BLaER1 treated with 17β-estradiol and CSF1 and Interleukin-3, amounts not matched to agents 10 nM and 100 nM (cell line): ENCODE results near the gene MOB3B.

Source experiments
- H3K27ac ChIP-seq, 11 experiments: shearing (Covaris generic); formaldehyde crosslinking; 2 replicates each; pipeline ENCODE4 v1.8.1; 2022
- H3K27me3 ChIP-seq, 11 experiments: shearing (Covaris generic); formaldehyde crosslinking; 2 replicates each; pipeline ENCODE4 v1.8.1; 2022
- H3K36me3 ChIP-seq, 11 experiments: shearing (Covaris generic); formaldehyde crosslinking; 2 replicates each; pipeline ENCODE4 v1.8.1; 2022
- H3K4me1 ChIP-seq, 10 experiments: shearing (Covaris generic); formaldehyde crosslinking; 2 replicates each; pipeline ENCODE4 v1.8.1; 2022
- H3K4me2 ChIP-seq, 11 experiments: shearing (Covaris generic); formaldehyde crosslinking; 2 replicates each; pipeline ENCODE4 v1.8.1; 2022
- H3K4me3 ChIP-seq, 10 experiments: shearing (Covaris generic); formaldehyde crosslinking; 2 replicates each; pipeline ENCODE4 v1.8.1; 2022
- H3K9ac ChIP-seq, 11 experiments: shearing (Covaris generic); formaldehyde crosslinking; 2 replicates each; pipeline ENCODE4 v1.8.1; 2022
- H3K9me3 ChIP-seq, 11 experiments: shearing (Covaris generic); formaldehyde crosslinking; replicated peaks in 1 of 11; 2 replicates each; pipeline ENCODE4 v1.8.1; 2022
- H4K20me1 ChIP-seq, 11 experiments: shearing (Covaris generic); formaldehyde crosslinking; 2 replicates each; pipeline ENCODE4 v1.8.1; 2022
- Cebpa-rat ChIP-seq, 11 experiments: shearing (Covaris generic); IDR thresholded peaks; 2 replicates each; pipeline ENCODE4 v1.8.1; 2022

MOB3B gene

DNA sequence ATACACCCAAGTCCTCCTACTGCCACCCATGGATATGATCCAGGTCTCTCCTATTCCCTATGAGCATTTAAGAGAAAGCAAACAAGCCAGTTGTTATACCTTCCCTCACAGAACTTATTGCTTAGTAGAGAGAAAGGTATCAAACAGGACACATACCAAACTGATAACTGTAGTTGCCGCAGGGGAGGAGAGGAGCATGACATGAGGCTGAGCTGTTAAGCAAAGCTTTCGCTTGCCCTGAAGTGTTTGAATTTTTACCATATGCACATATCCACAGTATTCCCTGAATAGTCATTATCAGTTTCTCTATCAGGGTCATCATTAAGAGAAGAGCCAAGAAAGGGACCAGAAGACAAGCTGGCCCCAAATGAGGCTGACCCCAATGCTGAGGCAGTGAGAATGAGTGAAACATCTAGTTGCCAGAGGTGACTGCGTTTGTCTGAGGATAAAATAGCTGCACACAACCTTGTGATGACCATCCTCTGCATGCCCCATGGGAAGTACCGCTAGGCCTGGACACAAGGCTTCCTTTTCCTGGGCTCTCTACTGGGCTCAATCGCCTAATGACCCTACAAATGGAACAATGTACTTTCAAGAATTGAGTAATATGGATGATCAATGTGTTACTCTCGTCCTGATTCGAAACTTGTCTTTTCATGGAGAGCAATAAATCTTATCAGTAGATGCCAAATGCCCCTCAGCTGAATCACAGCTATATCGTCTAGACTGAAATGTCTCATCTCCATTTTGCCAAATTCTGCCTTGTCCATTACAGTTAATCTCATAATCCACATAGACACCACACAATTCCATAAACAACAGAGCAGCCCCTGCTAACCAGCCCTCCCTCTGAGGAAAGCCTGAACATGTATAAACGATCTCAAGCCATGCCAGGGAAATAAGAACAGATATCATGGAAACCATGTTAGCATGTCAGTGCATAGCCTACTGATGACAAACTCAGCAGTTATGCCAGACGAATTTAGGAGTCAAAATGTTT, 9.8 kb downstream of the MOB3B start:
- peaks cover 0 to 4% (median 0%) of the 10 kb centered on the region in 10 experiments; a peak in 5 of 20 replicates for H3K4me1 ChIP-seq
- no peak for TF ChIP-seq Cebpa-rat (IDR thresholded peaks at IDR 0.05)
- H4K20me1 ChIP-seq = peaks cover 0 to 98% (median 0%) of the 10 kb centered on the region in 11 experiments; a peak in 3 of 22 replicates
- no peaks in the 10 kb centered on the region for H3K27me3 ChIP-seq
- no peak overlapping the region for H3K4me2 ChIP-seq
- no peak overlapping the region for H3K27ac ChIP-seq
- no peaks in the 10 kb centered on the region for H3K9me3 ChIP-seq
- H3K36me3 ChIP-seq = peaks cover 0 to 65% (median 0%) of the 10 kb centered on the region in 11 experiments; a peak in 3 of 22 replicates
- no peak overlapping the region for H3K4me3 ChIP-seq
- no peak overlapping the region for H3K9ac ChIP-seq

DNA sequence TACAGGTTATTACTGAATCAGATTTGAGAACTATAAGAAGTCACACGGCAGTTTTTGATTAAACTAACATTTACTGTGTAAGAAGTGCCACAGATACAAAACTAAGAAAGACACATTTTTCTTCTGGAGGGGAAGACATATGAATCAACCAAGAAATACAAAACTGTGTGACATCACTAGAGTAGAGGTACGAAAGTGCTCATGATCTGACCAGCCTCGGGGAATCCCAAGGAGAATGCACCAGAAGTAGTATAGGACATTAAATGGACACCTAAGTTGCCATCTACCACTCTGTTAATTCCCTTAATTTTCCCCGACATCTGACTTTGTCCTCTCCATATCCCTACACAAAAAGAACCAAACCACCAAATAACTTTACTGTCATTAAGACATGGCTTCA, 10.8 kb downstream of the MOB3B start:
- Histone ChIP-seq H3K27ac (no peak overlapping the region), H3K4me3 (no peak overlapping the region), H4K20me1 (peaks cover 0 to 98% (median 0%) of the 10 kb centered on the region in 11 experiments; a peak in 3 of 22 replicates), H3K9ac (no peak overlapping the region), H3K4me1 (no peaks in the 10 kb centered on the region), H3K27me3 (no peaks in the 10 kb centered on the region), H3K4me2 (no peak overlapping the region), H3K36me3 (peaks cover 0 to 58% (median 0%) of the 10 kb centered on the region in 11 experiments; a peak in 3 of 22 replicates), H3K9me3 (no peaks in the 10 kb centered on the region)
- no peak for TF ChIP-seq Cebpa-rat (IDR thresholded peaks at IDR 0.05)

DNA sequence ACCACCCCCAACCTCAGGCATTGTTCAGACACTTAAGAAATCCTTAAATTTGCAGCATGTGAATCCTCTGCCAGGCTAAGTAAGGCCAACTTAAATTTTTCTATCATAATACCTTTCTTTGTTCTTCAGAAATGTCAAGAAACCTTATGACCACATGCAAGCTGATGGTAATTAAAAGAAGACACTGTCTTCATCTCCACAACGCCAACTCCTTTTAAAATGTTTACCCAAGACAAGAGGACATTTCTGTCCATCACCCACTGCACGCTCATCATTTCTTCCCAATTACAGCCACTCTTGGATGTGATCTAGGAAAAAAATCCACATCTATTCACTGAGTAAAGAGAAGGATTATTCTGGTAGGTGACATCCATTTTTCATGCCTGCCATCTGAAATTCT, 11.6 kb downstream of the MOB3B start:
- Histone ChIP-seq H3K36me3 (peaks cover 0 to 60% (median 0%) of the 10 kb centered on the region in 11 experiments; a peak in 3 of 22 replicates), H3K4me1 (no peaks in the 10 kb centered on the region), H3K4me2 (no peak overlapping the region), H3K27me3 (no peaks in the 10 kb centered on the region), H3K9ac (no peak overlapping the region), H3K4me3 (no peak overlapping the region), H3K27ac (no peak overlapping the region), H4K20me1 (peaks cover 0 to 98% (median 0%) of the 10 kb centered on the region in 11 experiments; a peak in 3 of 22 replicates), H3K9me3 (0 out of 22 replicates have a peak, but pooled peaks cover 0 to 4% (median 0%) of the 10 kb centered on the region in 11 experiments)
- TF ChIP-seq Cebpa-rat (IDR thresholded peaks at IDR 0.05) = no peak

DNA sequence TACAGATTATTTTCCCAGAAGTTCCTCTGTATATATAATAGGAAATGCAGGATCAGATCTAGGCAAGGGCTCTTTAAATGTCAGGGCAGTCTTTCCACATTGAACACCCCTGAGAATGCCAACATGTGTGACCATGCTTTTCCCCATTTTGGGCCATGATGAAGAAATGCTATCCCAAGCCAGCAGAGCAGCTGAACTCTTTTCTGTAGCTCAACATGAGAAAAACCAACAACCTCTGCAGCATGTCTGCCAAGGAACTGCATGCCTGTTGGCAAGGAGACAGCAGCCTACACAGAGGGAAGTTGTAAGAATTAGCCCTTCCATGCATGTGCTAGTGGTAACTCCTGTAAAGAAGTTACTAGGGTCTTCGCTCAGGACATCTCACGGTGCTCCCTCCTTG, 15.1 kb downstream of the MOB3B start:
- H3K4me3 ChIP-seq = no peak overlapping the region
- H3K4me2 ChIP-seq = no peak overlapping the region
- no peak overlapping the region for H3K9ac ChIP-seq
- H3K27me3 ChIP-seq = no peaks in the 10 kb centered on the region
- 0 out of 22 replicates have a peak, but pooled peaks cover 0 to 4% (median 0%) of the 10 kb centered on the region in 11 experiments for H3K9me3 ChIP-seq
- no peak for TF ChIP-seq Cebpa-rat (IDR thresholded peaks at IDR 0.05)
- no peak overlapping the region for H3K27ac ChIP-seq
- H3K36me3 ChIP-seq = peaks cover 0 to 46% (median 0%) of the 10 kb centered on the region in 11 experiments; a peak in 3 of 22 replicates
- H4K20me1 ChIP-seq = peaks cover 0 to 98% (median 0%) of the 10 kb centered on the region in 11 experiments; a peak in 3 of 22 replicates
- peaks cover 0 to 1% (median 0%) of the 10 kb centered on the region in 10 experiments; a peak in 1 of 20 replicates for H3K4me1 ChIP-seq

DNA sequence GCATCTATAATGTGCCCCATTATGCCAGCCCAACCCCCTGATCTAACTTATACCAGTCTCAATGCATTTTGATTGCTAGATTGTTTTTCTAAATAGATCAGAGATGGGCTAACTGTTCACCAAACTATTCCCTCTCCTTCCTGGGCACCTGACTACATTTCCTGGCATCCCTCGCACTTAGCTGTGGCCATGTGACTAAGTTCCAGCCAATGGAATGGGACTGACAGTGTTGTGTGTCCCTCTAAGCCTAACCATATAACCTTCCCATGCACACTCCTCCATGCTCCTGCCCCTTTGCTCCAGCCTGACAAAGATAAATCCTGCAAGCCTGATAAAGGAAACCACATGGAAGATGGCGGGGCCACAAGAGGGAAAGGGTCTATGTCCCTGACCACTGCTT, 17.8 kb downstream of the MOB3B start:
- Histone ChIP-seq H3K27ac (no peak overlapping the region), H3K36me3 (peaks cover 0 to 40% (median 0%) of the 10 kb centered on the region in 11 experiments; a peak in 3 of 22 replicates), H3K9me3 (0 out of 22 replicates have a peak, but pooled peaks cover 0 to 4% (median 0%) of the 10 kb centered on the region in 11 experiments), H3K27me3 (no peaks in the 10 kb centered on the region), H3K4me3 (no peak overlapping the region), H3K4me1 (peaks cover 0 to 19% (median 0%) of the 10 kb centered on the region in 10 experiments; a peak in 7 of 20 replicates), H3K4me2 (no peak overlapping the region), H4K20me1 (peaks cover 0 to 90% (median 0%) of the 10 kb centered on the region in 11 experiments; a peak in 3 of 22 replicates), H3K9ac (no peak overlapping the region)
- no peak for TF ChIP-seq Cebpa-rat (IDR thresholded peaks at IDR 0.05)

DNA sequence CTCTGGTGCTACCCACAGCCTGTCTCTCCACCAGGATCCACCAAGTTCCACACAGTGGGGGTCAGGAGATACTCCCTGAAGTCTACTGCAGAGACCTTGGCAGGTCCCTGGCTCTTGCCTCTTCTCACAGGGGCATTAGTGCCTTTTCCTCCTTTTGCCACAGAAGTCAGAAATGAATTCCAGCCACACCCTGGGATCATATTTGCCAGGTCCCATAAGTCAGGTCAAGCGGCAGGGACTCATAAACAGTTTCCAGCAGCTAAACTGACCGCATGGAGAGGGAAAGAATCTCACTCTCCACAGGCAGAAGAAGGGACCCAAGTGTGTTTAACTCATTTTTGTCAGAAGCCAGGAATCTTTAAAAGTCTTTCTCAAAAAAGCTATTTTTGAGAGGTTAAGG, 18.8 kb downstream of the MOB3B start:
- Histone ChIP-seq H3K9ac (no peak overlapping the region), H3K4me3 (no peak overlapping the region), H4K20me1 (peaks cover 0 to 80% (median 0%) of the 10 kb centered on the region in 11 experiments; a peak in 3 of 22 replicates), H3K36me3 (peaks cover 0 to 31% (median 0%) of the 10 kb centered on the region in 11 experiments; a peak in 3 of 22 replicates), H3K4me2 (no peak overlapping the region), H3K27me3 (no peaks in the 10 kb centered on the region), H3K27ac (no peak overlapping the region), H3K4me1 (peaks cover 0 to 20% (median 0%) of the 10 kb centered on the region in 10 experiments; a peak in 7 of 20 replicates), H3K9me3 (0 out of 22 replicates have a peak, but pooled peaks cover 0 to 4% (median 0%) of the 10 kb centered on the region in 11 experiments)
- TF ChIP-seq Cebpa-rat (IDR thresholded peaks at IDR 0.05) = no peak

DNA sequence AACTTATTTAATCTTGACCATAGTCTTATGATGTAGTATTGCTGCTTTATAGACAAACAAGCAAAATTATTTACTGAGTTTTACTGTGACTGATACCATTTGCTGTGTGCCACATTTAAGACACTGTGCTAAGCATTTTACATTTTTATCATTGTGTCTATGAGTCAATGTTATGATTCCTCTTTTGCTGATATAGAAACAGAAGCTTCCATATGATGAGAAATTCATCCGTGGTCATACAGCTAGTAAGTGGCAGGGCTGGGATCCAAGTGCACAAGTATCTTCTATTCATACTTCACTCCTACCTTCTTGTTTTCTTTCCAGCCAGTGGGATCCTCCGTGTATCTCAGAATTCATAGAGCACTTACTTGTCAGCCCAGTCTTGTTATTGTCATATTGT, 22.6 kb downstream of the MOB3B start:
- Histone ChIP-seq H3K27me3 (no peaks in the 10 kb centered on the region), H3K4me1 (peaks cover 0 to 46% (median under 1%) of the 10 kb centered on the region in 10 experiments; a peak in 8 of 20 replicates), H3K36me3 (peaks cover 0 to 20% (median 0%) of the 10 kb centered on the region in 11 experiments; a peak in 3 of 22 replicates), H3K27ac (no peak overlapping the region), H3K9me3 (no peaks in the 10 kb centered on the region), H3K4me2 (peak overlapping the region in 2 of 11 experiments; percentile 46 to 60; a peak in 4 of 22 replicates), H3K4me3 (no peak overlapping the region), H3K9ac (no peak overlapping the region), H4K20me1 (peaks cover 0 to 62% (median 0%) of the 10 kb centered on the region in 11 experiments; a peak in 2 of 22 replicates)
- TF ChIP-seq Cebpa-rat (IDR thresholded peaks at IDR 0.05) = no peak

DNA sequence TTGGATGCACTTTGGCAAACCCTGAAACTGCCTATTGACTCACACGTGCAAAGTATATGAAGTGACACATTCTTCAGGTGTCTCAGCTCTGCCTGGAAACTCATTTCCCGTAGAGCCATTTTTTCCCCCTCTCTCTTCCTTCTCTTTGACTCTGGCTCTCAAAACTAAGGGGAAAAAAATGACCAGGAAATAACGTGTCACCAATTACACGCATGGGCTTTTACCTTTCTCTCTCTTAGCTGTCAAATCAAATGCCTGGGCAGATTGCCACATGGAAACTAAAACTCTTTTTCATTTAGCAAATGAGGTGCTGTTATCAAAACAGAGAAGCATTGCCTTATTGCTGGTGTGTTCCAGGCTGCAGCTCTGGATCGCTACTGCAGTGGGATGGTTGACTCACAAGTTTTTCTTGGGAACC, 23.9 kb downstream of the MOB3B start:
- peaks cover 0 to 13% (median 0%) of the 10 kb centered on the region in 11 experiments; a peak in 3 of 22 replicates for H3K36me3 ChIP-seq
- H3K4me2 ChIP-seq = no peak overlapping the region
- H3K27me3 ChIP-seq = no peaks in the 10 kb centered on the region
- peaks cover 0 to 6% (median 0%) of the 10 kb centered on the region in 11 experiments; a peak in 2 of 22 replicates for H3K9me3 ChIP-seq
- peaks cover 0 to 57% (median 3%) of the 10 kb centered on the region in 10 experiments; a peak in 9 of 20 replicates for H3K4me1 ChIP-seq
- TF ChIP-seq Cebpa-rat (IDR thresholded peaks at IDR 0.05) = no peak
- no peak overlapping the region for H3K4me3 ChIP-seq
- no peak overlapping the region for H3K9ac ChIP-seq
- H4K20me1 ChIP-seq = peaks cover 0 to 52% (median 0%) of the 10 kb centered on the region in 11 experiments; a peak in 2 of 22 replicates
- H3K27ac ChIP-seq = no peak overlapping the region
